Measurements from ENCODE around the gene PECR. TPM values are rescaled to one million over a fixed set of nuclear protein-coding genes. Genes with fewer than 3 reads are reported as not detected.
A peak's percentile ranks its signal among the peaks of the same experiment; 100 is the strongest.

PECR gene
- total RNA-seq, 2 experiments from 2014 or later, result 9.1 to 10.3 TPM

- H3K4me3 Mint-ChIP-seq, result no peak overlapping the region
Measured at GRCh38 chr2:216006164-216006663, 75.4 kb downstream of the PECR start.

GRCh38 chr2:216004697-216005283, 76.8 kb downstream of the PECR start:
- no peaks in the 10 kb centered on the region for H3K27me3 ChIP-seq (ENCODE audit: control insufficient read depth in 1 of 2, insufficient read depth in 2 of 2, low read length in 2 of 2)
- ChIA-PET POLR2A (interaction anchor here (0.6 to 1.9 kb wide), 2 partner anchors 12 to 44 kb away, joined by 3 to 8 read pairs; no protein-coding TSS in a partner anchor), CTCF (no interaction called here)
- intact Hi-C loops (cut with DNase I, micrococcal nuclease), result no loop called here
- no peak overlapping the region for H3K27ac ChIP-seq (ENCODE audit: low read depth in 1 of 2, low read length in 2 of 2)
- TF ChIP-seq CTCF (IDR thresholded peaks at IDR 0.05), result no peak
- ATAC-seq (ENCODE audit: poor library complexity), result no peak
- Mint-ChIP-seq H3K27ac (no peak overlapping the region), H3K36me3 (ENCODE audit: low read depth) (no peaks in the 10 kb centered on the region), H3K27me3 (no peaks in the 10 kb centered on the region), H3K4me3 (peak overlapping the region; percentile 47), H3K9me3 (no peaks in the 10 kb centered on the region), H3K4me1 (ENCODE audit: low read depth) (peaks cover 44% of the 10 kb centered on the region)
- no peaks in the 10 kb centered on the region for H3K36me3 ChIP-seq (ENCODE audit: insufficient read depth, low read length)
- H3K4me1 ChIP-seq (ENCODE audit: insufficient read depth, low read length), result peaks cover 34% of the 10 kb centered on the region
- H3K4me3 ChIP-seq (ENCODE audit: low read length), result no peak overlapping the region
- no peaks in the 10 kb centered on the region for H3K9me3 ChIP-seq (ENCODE audit: control insufficient read depth in 1 of 2, insufficient read depth in 1 of 2, low read length in 2 of 2)
- peak in 2 of 14 experiments; percentile 20 to 31 for DNase-seq

More at GRCh38 chr2:216006164-216006663, 75.4 kb downstream of the PECR start:
- Mint-ChIP-seq H3K27me3 (no peaks in the 10 kb centered on the region), H3K36me3 (ENCODE audit: low read depth) (no peaks in the 10 kb centered on the region), H3K27ac (peak overlapping the region; percentile 2), H3K4me1 (ENCODE audit: low read depth) (peaks cover 44% of the 10 kb centered on the region), H3K9me3 (no peaks in the 10 kb centered on the region)
- DNase-seq (peak in 7 of 14 experiments; percentile 8 to 55 (median 47)), ATAC-seq (ENCODE audit: poor library complexity) (peak; percentile 51)
- intact Hi-C loops (cut with DNase I, micrococcal nuclease), result no loop called here
- ChIA-PET POLR2A (interaction anchor here (1.9 kb wide), 1 partner anchor 10 kb away, joined by 8 read pairs; no protein-coding TSS in a partner anchor), CTCF (no interaction called here)
- peaks cover 34% of the 10 kb centered on the region for H3K4me1 ChIP-seq (ENCODE audit: insufficient read depth, low read length)
- H3K27me3 ChIP-seq (ENCODE audit: control insufficient read depth in 1 of 2, insufficient read depth in 2 of 2, low read length in 2 of 2), result no peaks in the 10 kb centered on the region
- no peaks in the 10 kb centered on the region for H3K36me3 ChIP-seq (ENCODE audit: insufficient read depth, low read length)
- no peak overlapping the region for H3K27ac ChIP-seq (ENCODE audit: low read depth in 1 of 2, low read length in 2 of 2)
- no peak for TF ChIP-seq CTCF (IDR thresholded peaks at IDR 0.05)
- H3K9me3 ChIP-seq (ENCODE audit: control insufficient read depth in 1 of 2, insufficient read depth in 1 of 2, low read length in 2 of 2), result no peaks in the 10 kb centered on the region
- H3K4me3 ChIP-seq (ENCODE audit: low read length), result peak overlapping the region; percentile 3

- H3K9me3 ChIP-seq (ENCODE audit: control insufficient read depth in 1 of 2, insufficient read depth in 1 of 2, low read length in 2 of 2), result no peaks in the 10 kb centered on the region
- Mint-ChIP-seq H3K36me3 (ENCODE audit: low read depth) (no peaks in the 10 kb centered on the region), H3K27ac (peak overlapping the region; percentile 6), H3K4me1 (ENCODE audit: low read depth) (peaks cover 44% of the 10 kb centered on the region), H3K4me3 (no peak overlapping the region), H3K27me3 (no peaks in the 10 kb centered on the region), H3K9me3 (no peaks in the 10 kb centered on the region)
- no peak for DNase-seq
- intact Hi-C loops (cut with DNase I, micrococcal nuclease), result no loop called here
- no peak for ATAC-seq (ENCODE audit: poor library complexity)
- no peak for TF ChIP-seq CTCF (IDR thresholded peaks at IDR 0.05)
- no peak overlapping the region for H3K4me3 ChIP-seq (ENCODE audit: low read length)
- peaks cover 34% of the 10 kb centered on the region for H3K4me1 ChIP-seq (ENCODE audit: insufficient read depth, low read length)
- ChIA-PET POLR2A (no interaction called here), CTCF (no interaction called here)
- no peaks in the 10 kb centered on the region for H3K27me3 ChIP-seq (ENCODE audit: control insufficient read depth in 1 of 2, insufficient read depth in 2 of 2, low read length in 2 of 2)
- no peak overlapping the region for H3K27ac ChIP-seq (ENCODE audit: low read depth in 1 of 2, low read length in 2 of 2)
- no peaks in the 10 kb centered on the region for H3K36me3 ChIP-seq (ENCODE audit: insufficient read depth, low read length)
Measured at GRCh38 chr2:216003876-216004696, 77.5 kb downstream of the PECR start.

All from CD4-positive, alpha-beta T cell (primary cell).